Liver (tissue), 9 donors: ENCODE measurements around the gene TMEM117. TPM values are rescaled to one million over a fixed set of nuclear protein-coding genes. Genes with fewer than 3 reads are reported as not detected.

Experiments used
- DNase-seq: peaks from one replicate; pipeline ENCODE4 v3.0.0-alpha.2; 2017; ENCODE audit warnings: low spot score
- H3K27ac ChIP-seq, 2 donors: one replicate each; pipeline ENCODE4 v1.7.0; 2013; ENCODE audit warnings: inconsistent platforms in 2 of 2, low read length in 2 of 2, control low read depth in 1 of 2, low read depth in 1 of 2, mild to moderate bottlenecking in 1 of 2
- H3K27me3 ChIP-seq, 4 donors: one replicate each; pipeline versions ENCODE4 v1.6.1 to v1.7.0; 2013; ENCODE audit warnings: low read length in 3 of 4, inconsistent platforms in 1 of 4, mild to moderate bottlenecking in 1 of 4, moderate library complexity in 1 of 4; ENCODE audit not compliant: control insufficient read depth in 4 of 4, insufficient read depth in 4 of 4
- H3K36me3 ChIP-seq, 4 donors: one replicate each; pipeline versions ENCODE4 v1.6.1 to v1.7.0; 2013; ENCODE audit warnings: low read length in 3 of 4, mild to moderate bottlenecking in 3 of 4, low read depth in 1 of 4, moderate library complexity in 1 of 4; ENCODE audit not compliant: control insufficient read depth in 4 of 4, insufficient read depth in 3 of 4
- H3K4me1 ChIP-seq, 4 donors: one replicate each; pipeline versions ENCODE4 v1.6.1 to v1.7.0; 2013; ENCODE audit warnings: low read length in 3 of 4, mild to moderate bottlenecking in 3 of 4, moderate library complexity in 1 of 4; ENCODE audit not compliant: control insufficient read depth in 4 of 4, insufficient read depth in 4 of 4
- H3K4me3 ChIP-seq, 3 donors: one replicate each; pipeline versions ENCODE4 v1.6.1 to v1.7.0; 2013; ENCODE audit warnings: low read length in 3 of 3, control low read depth in 1 of 3, low read depth in 1 of 3, mild to moderate bottlenecking in 1 of 3
- H3K9ac ChIP-seq, 2 donors: one replicate each; pipeline ENCODE4 v1.7.0; 2013; ENCODE audit warnings: low read length in 2 of 2, mild to moderate bottlenecking in 2 of 2, moderate library complexity in 2 of 2, control low read depth in 1 of 2, low read depth in 1 of 2
- H3K9me3 ChIP-seq, 4 donors: one replicate each; pipeline versions ENCODE4 v1.6.1 to v1.7.0; 2013; ENCODE audit warnings: low read length in 3 of 4; ENCODE audit not compliant: control insufficient read depth in 4 of 4
- EGR1 ChIP-seq, 2 donors: IDR thresholded peaks; 2 replicates each; pipeline ENCODE4 v1.6.1; 2016 to 2018; ENCODE audit warnings: antibody characterized with exemption in 2 of 2, low read depth in 2 of 2
- FOXA1 ChIP-seq: IDR thresholded peaks from 2 replicates; pipeline ENCODE4 v1.6.1; 2016; ENCODE audit warnings: antibody characterized with exemption
- FOXA2 ChIP-seq: IDR thresholded peaks from 2 replicates; pipeline ENCODE4 v1.6.1; 2016; ENCODE audit warnings: antibody characterized with exemption
- HNF4A ChIP-seq, 2 donors: conservative IDR thresholded peaks; 2 replicates each; pipeline ENCODE4 v1.6.1; 2016; ENCODE audit warnings: antibody characterized with exemption in 2 of 2, mild to moderate bottlenecking in 2 of 2
- HNF4G ChIP-seq: IDR thresholded peaks from 2 replicates; pipeline ENCODE4 v1.6.1; 2016; ENCODE audit warnings: antibody characterized with exemption
- JUND ChIP-seq, 2 donors: IDR thresholded peaks; 2 replicates each; pipeline ENCODE4 v1.6.1; 2016; ENCODE audit warnings: antibody characterized with exemption in 2 of 2
- NR2F2 ChIP-seq: IDR thresholded peaks from 2 replicates; pipeline ENCODE4 v1.6.1; 2016; ENCODE audit warnings: antibody characterized with exemption
- RAD21 ChIP-seq, 2 donors: IDR thresholded peaks; 2 replicates each; pipeline ENCODE4 v1.6.1; 2016; ENCODE audit warnings: antibody characterized with exemption in 2 of 2, mild to moderate bottlenecking in 2 of 2
- RXRA ChIP-seq, 2 donors: IDR thresholded peaks; 2 replicates each; pipeline ENCODE4 v1.6.1; 2017 to 2018; ENCODE audit warnings: antibody characterized with exemption in 2 of 2, mild to moderate bottlenecking in 1 of 2
- SP1 ChIP-seq: IDR thresholded peaks from 2 replicates; pipeline ENCODE4 v1.6.1; 2018; ENCODE audit warnings: antibody characterized with exemption, mild to moderate bottlenecking
- TAF1 ChIP-seq: conservative IDR thresholded peaks from 2 replicates; pipeline ENCODE4 v1.6.1; 2016; ENCODE audit warnings: antibody characterized with exemption, mild to moderate bottlenecking
- YY1 ChIP-seq: IDR thresholded peaks from 2 replicates; pipeline ENCODE4 v1.6.1; 2016; ENCODE audit warnings: antibody characterized with exemption, mild to moderate bottlenecking
- WGBS: extraction: QIAGEN DNeasy Blood & Tissue Kit; methylation state at CpG from one replicate; pipeline ENCODE4 v1.1.7; 2013; 5-methylcytosine and 5-hydroxymethylcytosine counted together
- polyA plus RNA-seq, 2 donors: library from polyadenylated mRNA; stranded (reverse) in 1 of 2; unstranded in 1 of 2; fragments of 200-250 nt in 1 of 2; fragments of >200 nt in 1 of 2; fragmentation: Nextera tagmentation in 1 of 2; extraction: Ambion mirVana in 1 of 2; gene quantifications; one replicate each; pipeline versions ENCODE4 v1.2.1 to v1.2.3, GENCODE V29; 2013 to 2015
- total RNA-seq, 2 donors: library from RNA; depleted of rRNA; stranded (reverse); fragments of >200 nt; gene quantifications; one replicate each; pipeline ENCODE4 v1.2.3, GENCODE V29; 2014
- TF ChIP-seq, protein P1 (sequence below): fragments of 150-350 bp; IDR thresholded peaks from 2 replicates; pipeline ENCODE4 v1.5.1; 2017; ENCODE audit warnings: improper control_type of control experiment, low read depth, low read length; ENCODE audit not compliant: missing input control
- TF ChIP-seq, protein P2 (sequence below): IDR thresholded peaks from 2 replicates; pipeline ENCODE4 v1.6.1; 2016; ENCODE audit warnings: antibody characterized with exemption, mild to moderate bottlenecking
- donor health status: healthy.
- donor health status: healthy.
- donor health status: healthy.
- donor health status: healthy.
- donor health status: healthy.

Gene TMEM117
- total and polyA plus RNA-seq, 4 donors, result 2.0 to 5.9 (median 3.9) TPM

DNA sequence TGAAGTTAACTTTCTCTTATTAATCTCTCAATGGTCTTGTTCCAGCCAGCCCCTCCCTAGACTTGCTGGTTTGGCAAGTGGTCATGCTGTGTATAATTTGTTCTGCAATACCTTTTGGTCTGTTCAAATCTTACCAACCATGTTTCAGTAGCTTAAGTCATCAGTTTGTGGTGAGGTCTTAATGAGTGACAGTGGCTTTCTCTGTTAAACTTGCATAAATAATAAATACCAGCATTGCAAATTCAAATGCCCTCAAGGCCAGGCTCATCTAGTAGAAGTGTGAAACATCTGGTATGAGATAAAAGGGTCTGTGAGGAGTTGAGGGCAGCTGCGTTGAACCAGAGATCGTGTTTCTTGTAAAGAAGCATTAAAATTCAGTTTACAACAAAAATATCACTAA lies 319.5 kb downstream of the TMEM117 start (continued):
- TF ChIP-seq TAF1, result no peak
- no peak for TF ChIP-seq FOXA2
- no peak for TF ChIP-seq NR2F2

DNA sequence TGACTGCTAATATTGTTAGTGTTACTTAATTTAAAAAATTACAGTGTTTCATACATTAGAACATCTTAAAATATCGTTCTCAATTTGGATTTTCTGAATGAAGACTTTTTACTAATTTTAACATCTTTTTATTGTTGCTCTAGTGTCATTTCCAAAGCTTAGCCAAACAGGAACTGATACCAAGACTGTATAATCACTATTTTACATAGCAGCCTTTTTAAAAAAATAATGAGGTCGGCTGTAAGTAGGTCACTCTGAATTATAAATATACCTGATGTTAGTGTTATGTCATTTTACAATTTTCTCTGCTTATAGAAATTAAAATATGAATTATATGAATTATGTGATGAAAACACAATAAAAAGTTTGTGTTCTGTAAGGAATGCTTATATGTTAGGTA lies 321.5 kb downstream of the TMEM117 start:
- WGBS, result 71% methylated on average over 2 of the region's 2 CpGs
- no peak for TF ChIP-seq RXRA (IDR thresholded peaks at IDR 0.05)
- TF ChIP-seq TAF1, result no peak
- TF ChIP-seq, protein P1, sequence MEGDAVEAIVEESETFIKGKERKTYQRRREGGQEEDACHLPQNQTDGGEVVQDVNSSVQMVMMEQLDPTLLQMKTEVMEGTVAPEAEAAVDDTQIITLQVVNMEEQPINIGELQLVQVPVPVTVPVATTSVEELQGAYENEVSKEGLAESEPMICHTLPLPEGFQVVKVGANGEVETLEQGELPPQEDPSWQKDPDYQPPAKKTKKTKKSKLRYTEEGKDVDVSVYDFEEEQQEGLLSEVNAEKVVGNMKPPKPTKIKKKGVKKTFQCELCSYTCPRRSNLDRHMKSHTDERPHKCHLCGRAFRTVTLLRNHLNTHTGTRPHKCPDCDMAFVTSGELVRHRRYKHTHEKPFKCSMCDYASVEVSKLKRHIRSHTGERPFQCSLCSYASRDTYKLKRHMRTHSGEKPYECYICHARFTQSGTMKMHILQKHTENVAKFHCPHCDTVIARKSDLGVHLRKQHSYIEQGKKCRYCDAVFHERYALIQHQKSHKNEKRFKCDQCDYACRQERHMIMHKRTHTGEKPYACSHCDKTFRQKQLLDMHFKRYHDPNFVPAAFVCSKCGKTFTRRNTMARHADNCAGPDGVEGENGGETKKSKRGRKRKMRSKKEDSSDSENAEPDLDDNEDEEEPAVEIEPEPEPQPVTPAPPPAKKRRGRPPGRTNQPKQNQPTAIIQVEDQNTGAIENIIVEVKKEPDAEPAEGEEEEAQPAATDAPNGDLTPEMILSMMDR, result no peak
- TF ChIP-seq HNF4A (conservative IDR thresholded peaks at IDR 0.05), result no peak
- TF ChIP-seq, protein P2, sequence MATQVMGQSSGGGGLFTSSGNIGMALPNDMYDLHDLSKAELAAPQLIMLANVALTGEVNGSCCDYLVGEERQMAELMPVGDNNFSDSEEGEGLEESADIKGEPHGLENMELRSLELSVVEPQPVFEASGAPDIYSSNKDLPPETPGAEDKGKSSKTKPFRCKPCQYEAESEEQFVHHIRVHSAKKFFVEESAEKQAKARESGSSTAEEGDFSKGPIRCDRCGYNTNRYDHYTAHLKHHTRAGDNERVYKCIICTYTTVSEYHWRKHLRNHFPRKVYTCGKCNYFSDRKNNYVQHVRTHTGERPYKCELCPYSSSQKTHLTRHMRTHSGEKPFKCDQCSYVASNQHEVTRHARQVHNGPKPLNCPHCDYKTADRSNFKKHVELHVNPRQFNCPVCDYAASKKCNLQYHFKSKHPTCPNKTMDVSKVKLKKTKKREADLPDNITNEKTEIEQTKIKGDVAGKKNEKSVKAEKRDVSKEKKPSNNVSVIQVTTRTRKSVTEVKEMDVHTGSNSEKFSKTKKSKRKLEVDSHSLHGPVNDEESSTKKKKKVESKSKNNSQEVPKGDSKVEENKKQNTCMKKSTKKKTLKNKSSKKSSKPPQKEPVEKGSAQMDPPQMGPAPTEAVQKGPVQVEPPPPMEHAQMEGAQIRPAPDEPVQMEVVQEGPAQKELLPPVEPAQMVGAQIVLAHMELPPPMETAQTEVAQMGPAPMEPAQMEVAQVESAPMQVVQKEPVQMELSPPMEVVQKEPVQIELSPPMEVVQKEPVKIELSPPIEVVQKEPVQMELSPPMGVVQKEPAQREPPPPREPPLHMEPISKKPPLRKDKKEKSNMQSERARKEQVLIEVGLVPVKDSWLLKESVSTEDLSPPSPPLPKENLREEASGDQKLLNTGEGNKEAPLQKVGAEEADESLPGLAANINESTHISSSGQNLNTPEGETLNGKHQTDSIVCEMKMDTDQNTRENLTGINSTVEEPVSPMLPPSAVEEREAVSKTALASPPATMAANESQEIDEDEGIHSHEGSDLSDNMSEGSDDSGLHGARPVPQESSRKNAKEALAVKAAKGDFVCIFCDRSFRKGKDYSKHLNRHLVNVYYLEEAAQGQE, result no peak
- no peak for TF ChIP-seq NR2F2
- no peak for TF ChIP-seq SP1
- no peak for TF ChIP-seq RAD21 (IDR thresholded peaks at IDR 0.05)
- no peak for TF ChIP-seq FOXA1
- TF ChIP-seq JUND (IDR thresholded peaks at IDR 0.05), result no peak
- no peak for TF ChIP-seq YY1
- TF ChIP-seq HNF4G, result no peak
- no peak for DNase-seq
- Histone ChIP-seq H3K27me3 (no peaks in the 10 kb centered on the region), H3K4me3 (no peak overlapping the region), H3K9ac (no peak overlapping the region), H3K4me1 (peaks cover 4 to 14% (median 10%) of the 10 kb centered on the region in 4 donors), H3K36me3 (no peaks in the 10 kb centered on the region), H3K9me3 (no peaks in the 10 kb centered on the region), H3K27ac (no peak overlapping the region)

DNA sequence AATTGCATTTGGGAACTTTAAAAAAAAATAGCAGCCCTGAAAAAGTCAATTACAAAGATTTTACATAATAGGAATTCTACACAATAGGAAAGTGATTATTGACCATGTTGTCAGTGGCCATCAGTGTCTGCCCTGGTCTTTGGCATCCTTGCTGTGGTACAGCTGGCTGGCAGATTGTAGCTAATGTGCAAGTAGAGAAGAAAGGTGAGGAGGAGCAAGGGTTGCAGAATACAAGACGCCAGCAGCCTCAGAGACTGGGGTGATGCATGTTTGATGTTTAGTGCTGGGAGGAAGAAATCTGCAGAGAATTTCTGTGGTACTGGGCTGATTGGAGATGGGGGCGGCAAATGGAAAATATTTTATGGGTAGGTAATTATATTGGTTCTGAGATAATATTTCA lies 322.9 kb downstream of the TMEM117 start:
- 63% methylated on average over 2 of the region's 2 CpGs for WGBS
- Histone ChIP-seq H3K27me3 (no peaks in the 10 kb centered on the region), H3K9ac (no peak overlapping the region), H3K4me1 (peaks cover 4 to 14% (median 10%) of the 10 kb centered on the region in 4 donors), H3K36me3 (no peaks in the 10 kb centered on the region), H3K27ac (no peak overlapping the region), H3K9me3 (no peaks in the 10 kb centered on the region), H3K4me3 (no peak overlapping the region)
- DNase-seq, result no peak
- TF ChIP-seq, protein P2, result no peak
- TF ChIP-seq FOXA1, result no peak
- TF ChIP-seq RXRA (IDR thresholded peaks at IDR 0.05), result no peak
- no peak for TF ChIP-seq TAF1
- no peak for TF ChIP-seq EGR1 (IDR thresholded peaks at IDR 0.05; ENCODE audit: low read depth in 2 of 2)
